ENCODE results near the gene PEG3. TPM values are rescaled to one million over a fixed set of nuclear protein-coding genes. Genes with fewer than 3 reads are reported as not detected.
"Not testable (repeated sequence)": the region's sequence is repeated elsewhere in the genome, so short reads cannot be mapped to it uniquely, and the experiment has no call there.

Gene PEG3
- total RNA-seq, result under 1 TPM; 0.14 to 0.16 TPM

DNA sequence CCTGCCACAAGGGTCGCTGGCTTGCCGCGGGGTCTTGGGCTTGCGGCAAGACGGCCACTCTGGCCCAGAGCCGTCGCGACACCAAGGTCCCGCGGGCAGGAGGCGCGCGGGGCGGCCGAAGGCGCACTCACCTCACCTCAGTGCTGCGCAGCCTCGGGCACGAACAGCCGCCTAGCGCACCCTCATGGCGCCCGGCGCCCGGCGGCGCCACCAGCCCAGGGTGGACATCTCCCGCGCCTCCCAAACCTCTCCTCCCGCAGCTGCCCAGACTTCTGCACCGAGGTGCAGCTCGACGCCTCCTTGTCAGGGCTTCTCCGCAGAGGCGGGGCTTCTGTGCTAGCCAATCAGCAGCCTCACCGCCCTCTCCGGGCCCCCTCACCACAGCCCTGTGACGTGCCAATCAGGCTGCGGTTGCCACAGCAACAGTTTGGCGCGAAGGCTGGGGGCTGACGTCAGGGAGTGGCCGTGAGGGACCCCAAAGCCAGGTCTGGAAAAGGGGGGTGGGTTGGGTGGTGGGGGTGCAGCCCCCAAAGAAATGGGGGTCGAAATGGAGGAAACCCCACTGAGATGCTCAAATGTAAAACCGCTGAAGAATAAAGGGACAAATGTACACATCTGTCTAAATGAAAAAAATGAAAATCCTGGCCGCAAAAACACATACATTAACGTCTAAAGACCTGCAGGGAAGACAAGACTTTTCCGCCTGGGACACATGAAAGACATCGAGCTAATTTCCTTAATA lies at the start of gene PEG3, which contains the start of gene ZIM2:
PEG3 (minus strand) TSS at position 276 of the 742 bp plus-strand sequence. CDS start 16,071 bp downstream, outside the sequence.
ZIM2 (minus strand) TSS at position 276 of the 742 bp plus-strand sequence. CDS start 16,449 bp downstream, outside the sequence.
- Mint-ChIP-seq H3K4me1 (no peaks in the 10 kb centered on the region), H3K27me3 (peaks cover 46% of the 10 kb centered on the region), H3K4me3 (no peak within 1 kb of the TSS), H3K36me3 (peaks cover 26% of the 10 kb centered on the region), H3K9me3 (peaks cover 26% of the 10 kb centered on the region), H3K27ac (no peak within 1 kb of the TSS)
- DNase-seq, result no peak

DNA sequence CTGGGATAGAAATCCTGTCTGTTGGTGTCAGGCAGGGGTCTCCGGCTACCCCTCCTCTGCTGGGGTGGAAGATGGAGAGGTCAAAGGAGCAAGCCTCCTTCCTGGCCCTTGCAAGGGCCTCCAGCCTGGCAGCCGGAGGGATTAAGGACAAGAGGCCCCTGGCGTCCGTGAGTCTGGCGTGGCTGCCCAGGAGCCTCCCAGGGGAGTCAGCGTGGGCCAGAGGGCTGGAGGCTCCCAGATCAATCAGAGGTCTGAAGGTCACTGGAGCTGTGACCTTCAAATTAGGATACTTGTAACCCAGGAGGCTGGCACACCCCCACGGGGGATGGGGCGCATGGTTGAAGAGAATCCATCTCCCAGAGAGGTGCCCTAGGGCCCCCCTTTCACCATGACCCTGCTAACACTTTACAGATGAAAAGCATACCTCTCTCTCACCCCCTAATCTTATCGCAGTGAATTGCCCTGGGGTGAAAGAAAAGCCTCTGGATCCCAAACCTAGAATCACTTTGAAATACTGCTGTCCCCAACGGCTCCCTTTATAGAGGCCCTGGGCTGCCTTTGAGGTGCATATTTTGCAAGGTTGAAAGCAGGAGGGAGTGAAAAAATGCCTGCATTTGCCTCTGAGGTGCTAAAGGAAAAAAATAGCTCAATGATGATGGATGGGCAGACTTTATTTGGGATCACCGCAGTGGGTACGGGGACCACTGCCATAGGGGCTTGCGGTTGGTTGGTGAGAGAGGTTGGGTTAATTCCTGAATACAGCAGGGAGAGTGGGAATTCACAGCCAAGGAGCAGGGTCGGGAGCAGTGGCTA lies 44.9 kb upstream of the PEG3 start:
- Mint-ChIP-seq H3K9me3 (peaks cover 30% of the 10 kb centered on the region), H3K27me3 (no peaks in the 10 kb centered on the region), H3K27ac (no peak overlapping the region), H3K4me3 (no peak overlapping the region), H3K4me1 (no peaks in the 10 kb centered on the region), H3K36me3 (peaks cover 4% of the 10 kb centered on the region)
- no peak for DNase-seq

DNA sequence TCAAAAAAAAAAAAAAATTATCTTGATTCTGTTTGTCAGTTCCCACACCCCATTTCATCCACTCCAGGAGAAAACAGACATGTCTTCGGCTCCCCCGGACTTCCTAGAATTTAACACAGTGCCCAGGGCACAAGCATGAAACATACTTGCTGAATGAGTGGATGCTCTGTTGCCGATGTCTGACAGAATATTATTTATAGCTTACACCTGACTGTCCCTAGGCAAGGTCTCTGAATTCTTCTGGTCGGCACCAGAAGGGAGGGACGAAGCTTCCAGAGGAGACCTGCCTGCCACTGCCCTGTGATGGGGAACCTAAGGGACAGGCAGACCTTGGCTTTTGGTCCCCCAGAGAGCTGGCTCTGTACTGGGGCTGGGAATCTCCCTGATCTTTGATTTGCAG lies 43.9 kb upstream of the PEG3 start:
- Mint-ChIP-seq H3K9me3 (peaks cover 28% of the 10 kb centered on the region), H3K27me3 (no peaks in the 10 kb centered on the region), H3K27ac (no peak overlapping the region), H3K4me1 (no peaks in the 10 kb centered on the region), H3K4me3 (no peak overlapping the region), H3K36me3 (peaks cover 3% of the 10 kb centered on the region)
- DNase-seq, result no peak

DNA sequence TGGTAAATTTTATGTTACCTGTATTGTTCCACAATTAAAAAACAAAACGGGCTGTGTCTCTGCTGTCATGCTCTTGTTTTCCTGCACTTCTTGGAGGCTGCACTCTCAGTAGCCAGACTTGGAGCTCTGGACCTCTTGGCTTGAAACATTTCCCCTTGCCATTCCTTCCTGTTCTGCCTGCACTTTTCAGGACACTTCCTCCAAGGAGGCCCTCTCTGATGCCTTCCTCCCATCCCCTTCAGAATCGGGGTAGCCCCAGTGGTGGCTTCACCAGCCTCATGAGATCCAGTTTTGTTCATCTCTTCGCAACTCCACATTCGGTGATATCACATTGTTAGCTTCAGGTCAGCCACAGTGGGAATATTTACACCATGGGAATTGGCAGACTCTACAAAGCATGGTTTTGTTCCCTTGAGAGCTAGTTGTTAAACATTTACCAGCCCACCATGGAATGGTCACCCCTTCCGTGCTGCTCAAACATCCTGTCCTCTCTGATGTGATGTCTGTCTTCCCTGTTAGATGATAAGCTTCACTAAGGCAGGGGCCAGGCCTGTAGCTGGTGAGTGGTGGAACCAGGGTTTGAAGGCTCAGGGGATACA lies 40.2 kb upstream of the PEG3 start:
- H3K27me3 Mint-ChIP-seq, result no peaks in the 10 kb centered on the region
- no peak overlapping the region for H3K4me3 Mint-ChIP-seq
- H3K4me1 Mint-ChIP-seq, result no peaks in the 10 kb centered on the region
- no peak for DNase-seq
- peaks cover 22% of the 10 kb centered on the region for H3K9me3 Mint-ChIP-seq
- H3K27ac Mint-ChIP-seq, result no peak overlapping the region
- H3K36me3 Mint-ChIP-seq, result peaks cover 3% of the 10 kb centered on the region

DNA sequence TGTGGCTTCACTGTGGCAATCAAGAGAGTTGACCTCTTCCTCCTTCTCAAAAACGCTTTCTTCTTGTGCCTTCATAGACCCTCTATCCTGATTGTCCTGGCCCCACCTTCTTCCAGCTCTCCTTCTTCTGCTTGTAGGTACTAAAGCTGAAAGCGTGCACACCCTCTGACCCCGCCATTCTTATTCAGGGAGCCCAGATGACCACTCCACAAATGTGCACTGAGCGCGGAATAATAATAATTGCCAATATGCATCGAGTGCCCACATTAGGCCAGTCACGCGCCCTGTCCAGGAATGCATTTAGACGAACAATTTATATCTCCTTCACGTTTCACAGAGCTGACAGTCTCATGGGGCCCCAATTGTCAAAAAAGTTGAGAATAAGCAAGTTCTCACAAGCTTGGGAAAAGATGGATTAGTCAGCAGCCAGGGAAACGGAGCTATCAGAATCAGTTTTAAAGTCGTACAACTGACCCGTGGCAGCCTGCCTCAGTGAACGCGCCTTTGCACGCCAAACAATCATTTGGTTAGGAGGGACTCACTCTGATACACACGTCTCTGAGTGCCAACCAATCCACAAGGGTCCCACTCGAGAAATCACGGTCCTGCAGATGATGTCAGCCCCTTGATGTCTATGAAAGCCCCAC lies 36.7 kb upstream of the PEG3 start:
- Mint-ChIP-seq H3K9me3 (peaks cover 31% of the 10 kb centered on the region), H3K4me1 (no peaks in the 10 kb centered on the region), H3K36me3 (peaks cover under 1% of the 10 kb centered on the region), H3K27me3 (no peaks in the 10 kb centered on the region), H3K27ac (no peak overlapping the region), H3K4me3 (no peak overlapping the region)
- no peak for DNase-seq

DNA sequence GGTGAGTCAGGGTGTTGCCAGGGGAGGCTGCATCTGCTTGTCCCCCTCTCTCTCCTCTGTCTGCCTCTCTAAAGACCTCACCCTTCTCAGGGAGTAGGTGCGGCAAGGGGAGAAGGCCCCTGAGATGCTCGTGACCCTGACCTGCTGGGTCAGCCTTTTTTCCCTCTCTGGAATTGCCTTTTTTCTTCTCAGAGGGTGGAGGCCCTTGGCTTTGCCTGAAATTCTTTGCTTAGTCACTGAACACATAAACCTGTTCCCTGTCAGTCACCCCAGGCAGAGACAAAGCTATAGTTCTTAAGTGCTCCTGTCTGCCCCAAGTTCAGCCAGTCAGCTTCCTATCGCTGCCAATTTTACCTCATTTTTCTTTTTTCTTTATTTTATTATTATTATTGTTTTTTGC lies 35.2 kb upstream of the PEG3 start:
- Mint-ChIP-seq H3K9me3 (peaks cover 26% of the 10 kb centered on the region), H3K4me3 (no peak overlapping the region), H3K36me3 (no peaks in the 10 kb centered on the region), H3K27ac (no peak overlapping the region), H3K4me1 (no peaks in the 10 kb centered on the region), H3K27me3 (no peaks in the 10 kb centered on the region)
- no peak for DNase-seq

DNA sequence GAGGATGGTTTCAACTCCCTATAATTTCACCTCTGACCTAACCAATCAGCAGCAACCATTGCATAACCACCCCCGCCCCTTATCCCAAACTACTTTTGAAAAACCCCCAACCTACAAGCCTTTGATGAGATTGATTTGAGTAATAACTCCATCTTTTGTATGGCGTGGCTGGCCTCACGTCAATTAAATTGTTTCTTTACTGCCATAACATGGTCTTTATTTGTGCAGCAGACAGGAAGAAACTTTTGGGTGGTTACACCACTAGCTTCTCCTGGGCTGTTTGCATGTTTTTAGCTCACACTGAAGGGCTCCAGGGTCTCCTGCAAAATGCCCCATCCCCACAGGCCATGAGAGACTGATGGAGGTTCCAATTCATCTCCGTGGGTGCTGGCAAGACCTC lies 34.0 kb upstream of the PEG3 start:
- no peak overlapping the region for H3K27ac Mint-ChIP-seq
- peaks cover 3% of the 10 kb centered on the region for H3K36me3 Mint-ChIP-seq
- no peak overlapping the region for H3K4me3 Mint-ChIP-seq
- no peaks in the 10 kb centered on the region for H3K27me3 Mint-ChIP-seq
- no peak for DNase-seq
- peaks cover 31% of the 10 kb centered on the region for H3K9me3 Mint-ChIP-seq
- no peaks in the 10 kb centered on the region for H3K4me1 Mint-ChIP-seq

DNA sequence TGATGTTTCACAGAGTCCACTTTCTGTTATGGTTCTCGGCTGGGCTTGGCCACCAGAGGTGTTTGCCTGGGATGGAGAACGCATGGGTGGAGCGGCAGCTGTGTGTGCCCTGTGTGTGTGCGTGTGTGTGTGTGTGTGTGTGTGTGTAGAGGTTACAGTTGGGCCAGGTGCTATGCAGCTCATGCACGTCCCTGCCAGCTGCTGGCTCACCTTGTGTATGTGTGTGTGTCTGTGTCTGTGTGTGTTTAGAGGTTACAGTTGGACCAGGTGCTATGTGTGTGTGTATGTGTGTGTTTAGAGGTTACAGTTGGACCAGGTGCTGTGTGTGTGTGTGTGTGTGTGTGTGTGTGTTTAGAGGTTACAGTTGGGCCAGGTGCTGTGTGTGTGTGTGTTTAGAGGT lies 33.0 kb upstream of the PEG3 start:
- Mint-ChIP-seq H3K4me3 (no peak overlapping the region), H3K9me3 (peaks cover 31% of the 10 kb centered on the region), H3K36me3 (peaks cover 3% of the 10 kb centered on the region), H3K27ac (no peak overlapping the region), H3K27me3 (no peaks in the 10 kb centered on the region), H3K4me1 (no peaks in the 10 kb centered on the region)
- DNase-seq, result no peak

DNA sequence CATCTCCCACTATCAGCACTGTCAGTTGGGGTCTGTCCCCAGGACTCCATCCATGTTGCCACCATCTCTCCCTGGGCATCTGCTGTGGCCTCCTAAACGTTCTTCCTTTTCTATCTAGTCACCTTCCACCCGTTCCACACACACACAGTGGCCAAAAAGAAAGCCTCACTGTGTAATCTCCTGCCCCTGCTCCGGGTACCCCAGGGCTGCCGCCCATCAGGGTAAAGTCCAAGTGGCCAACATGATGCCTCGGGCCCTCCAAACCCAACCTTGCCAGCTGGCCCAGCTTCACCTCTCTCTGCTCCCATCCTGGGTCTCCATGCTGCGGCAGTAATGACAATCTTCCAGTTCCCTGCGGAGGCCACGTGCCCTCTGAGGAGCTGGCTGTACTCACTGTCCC lies 29.4 kb upstream of the PEG3 start:
- Mint-ChIP-seq H3K27me3 (no peaks in the 10 kb centered on the region), H3K27ac (no peak overlapping the region), H3K4me1 (no peaks in the 10 kb centered on the region), H3K9me3 (peaks cover 31% of the 10 kb centered on the region), H3K36me3 (peaks cover 3% of the 10 kb centered on the region), H3K4me3 (no peak overlapping the region)
- DNase-seq, result no peak

DNA sequence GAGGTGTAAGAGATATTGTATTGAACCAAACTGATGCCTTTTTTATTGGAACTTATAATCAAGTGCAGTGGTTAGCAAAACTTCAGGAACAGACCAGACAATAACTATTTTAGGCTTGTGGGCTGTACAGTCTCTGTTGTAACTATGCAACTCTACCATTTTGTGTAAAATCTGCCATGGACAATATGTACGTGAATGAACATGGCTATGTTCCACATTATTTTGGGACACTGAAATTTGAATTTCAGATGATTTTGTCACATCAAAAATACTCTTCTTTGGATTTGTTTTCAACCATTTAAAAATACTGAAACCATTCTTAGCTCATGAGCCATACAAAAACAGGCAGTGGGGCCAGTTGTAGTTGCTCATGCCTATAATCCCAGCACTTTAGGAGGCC lies 27.9 kb upstream of the PEG3 start:
- no peak overlapping the region for H3K27ac Mint-ChIP-seq
- peaks cover 6% of the 10 kb centered on the region for H3K27me3 Mint-ChIP-seq
- peaks cover 3% of the 10 kb centered on the region for H3K36me3 Mint-ChIP-seq
- H3K9me3 Mint-ChIP-seq, result peaks cover 26% of the 10 kb centered on the region
- no peak for DNase-seq
- no peak overlapping the region for H3K4me3 Mint-ChIP-seq
- no peaks in the 10 kb centered on the region for H3K4me1 Mint-ChIP-seq

DNA sequence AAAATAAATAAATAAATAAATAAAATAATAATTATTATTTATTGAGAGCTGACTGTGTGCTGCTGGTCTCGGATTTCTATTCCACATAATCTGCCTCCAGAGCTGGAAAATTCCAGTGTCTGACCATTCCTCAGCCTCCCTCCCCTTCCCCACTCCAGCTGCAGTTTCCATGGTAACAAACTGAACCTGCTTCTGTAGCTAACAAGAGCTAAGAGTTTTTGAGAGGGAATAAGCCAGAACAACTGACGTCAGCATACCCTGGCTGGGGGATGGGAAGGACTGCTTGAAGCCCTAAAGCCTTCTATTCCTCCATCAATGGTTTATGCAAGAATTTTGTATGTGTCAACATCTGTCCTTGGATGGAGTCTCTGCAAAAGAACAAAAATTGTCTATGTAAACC lies 26.0 kb upstream of the PEG3 start:
- Mint-ChIP-seq H3K4me1 (no peaks in the 10 kb centered on the region), H3K27me3 (peaks cover 6% of the 10 kb centered on the region), H3K9me3 (peaks cover 27% of the 10 kb centered on the region), H3K36me3 (peaks cover 3% of the 10 kb centered on the region), H3K4me3 (no peak overlapping the region), H3K27ac (no peak overlapping the region)
- no peak for DNase-seq

DNA sequence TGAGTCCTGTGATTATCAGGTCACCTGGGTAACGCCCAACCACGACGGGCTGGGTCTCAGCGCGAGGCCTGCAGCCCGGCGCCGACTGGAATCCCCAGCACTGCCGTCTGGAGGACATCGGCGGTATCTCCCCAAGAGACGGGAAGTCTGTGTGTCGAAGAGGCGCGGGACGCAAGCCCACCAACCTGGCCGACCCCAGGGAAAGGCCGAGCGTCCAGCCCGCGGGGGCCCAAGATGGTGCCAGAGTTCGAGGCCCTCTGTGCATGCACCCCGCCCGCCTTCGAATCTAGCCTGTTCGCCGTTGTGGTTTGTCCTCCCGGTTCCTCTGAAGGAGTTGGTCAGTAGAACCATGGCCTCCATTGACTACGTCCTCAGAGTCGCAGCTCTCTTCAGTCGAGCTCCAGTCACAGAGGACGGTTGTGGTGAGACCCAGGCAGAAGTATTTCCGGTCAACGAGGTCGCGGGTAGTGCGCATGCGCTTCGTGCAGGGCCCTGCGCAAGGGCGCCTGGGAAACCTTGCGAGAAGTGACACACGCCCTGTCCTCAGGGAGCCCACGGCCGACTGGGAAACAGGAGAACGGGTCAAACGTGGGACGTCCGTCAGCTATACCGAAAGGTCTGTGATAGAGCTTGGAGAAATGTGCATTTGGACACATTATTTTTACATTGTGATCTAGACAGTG lies 24.1 kb upstream of the PEG3 start:
- H3K4me3 Mint-ChIP-seq, result no peak overlapping the region
- H3K9me3 Mint-ChIP-seq, result peaks cover 20% of the 10 kb centered on the region
- no peak overlapping the region for H3K27ac Mint-ChIP-seq
- DNase-seq, result no peak
- H3K36me3 Mint-ChIP-seq, result no peaks in the 10 kb centered on the region
- no peaks in the 10 kb centered on the region for H3K4me1 Mint-ChIP-seq
- peaks cover 9% of the 10 kb centered on the region for H3K27me3 Mint-ChIP-seq

DNA sequence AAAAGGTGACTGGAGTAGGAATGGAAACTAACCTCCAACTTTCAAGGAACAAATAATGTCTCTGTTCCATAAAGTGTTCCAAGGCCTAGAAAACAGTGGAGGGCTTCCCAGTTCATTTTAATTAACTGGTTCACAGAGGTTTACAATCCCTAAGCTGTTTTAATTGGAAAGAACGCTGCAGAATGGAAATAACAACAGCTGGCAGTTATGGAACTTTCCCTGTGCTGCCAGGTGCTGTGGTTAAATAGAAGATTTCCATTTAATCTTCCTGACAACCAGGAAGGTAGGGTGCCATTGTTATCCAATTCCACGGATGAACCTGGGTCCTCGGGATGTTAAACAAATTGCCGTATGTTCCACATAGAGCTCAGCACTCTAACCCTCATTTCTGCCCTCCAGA lies 22.2 kb upstream of the PEG3 start:
- no peak overlapping the region for H3K27ac Mint-ChIP-seq
- H3K4me1 Mint-ChIP-seq, result no peaks in the 10 kb centered on the region
- peaks cover 22% of the 10 kb centered on the region for H3K9me3 Mint-ChIP-seq
- no peak for DNase-seq
- H3K36me3 Mint-ChIP-seq, result no peaks in the 10 kb centered on the region
- H3K27me3 Mint-ChIP-seq, result peaks cover 9% of the 10 kb centered on the region
- no peak overlapping the region for H3K4me3 Mint-ChIP-seq

DNA sequence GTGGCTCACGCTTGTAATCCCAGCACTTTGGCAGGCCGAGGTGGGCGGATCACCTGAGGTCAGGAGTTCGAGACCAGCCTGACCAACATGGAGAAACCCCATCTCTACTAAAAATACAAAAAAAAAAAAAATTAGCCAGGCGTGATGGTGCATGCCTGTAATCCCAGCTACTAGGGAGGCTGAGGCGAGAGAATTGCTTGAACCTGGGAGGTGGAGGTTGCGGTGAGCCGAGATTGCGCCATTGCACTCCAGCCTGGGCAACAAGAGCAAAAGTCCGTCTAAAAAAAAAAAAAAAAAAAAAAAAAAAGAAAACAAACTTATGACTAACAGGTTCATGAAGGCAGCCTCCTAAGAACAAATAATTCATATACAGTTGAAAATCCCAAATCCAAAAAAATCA lies 19.9 kb upstream of the PEG3 start:
- H3K4me1 Mint-ChIP-seq, H3K4me3 Mint-ChIP-seq, DNase-seq, H3K36me3 Mint-ChIP-seq, H3K27ac Mint-ChIP-seq: not testable (repeated sequence)
- peaks cover 13% of the 10 kb centered on the region for H3K9me3 Mint-ChIP-seq
- H3K27me3 Mint-ChIP-seq, result peaks cover 13% of the 10 kb centered on the region

Measured in activated naive CD8-positive, alpha-beta T cell treated with anti-CD3 and anti-CD28 coated beads for 36 hours (primary cell).